Stimulated activated naive B cell treated with anti-CD40 and anti-IgM and Interleukin-4, amounts not matched to agents 10 μg/mL and 1 μg/mL and 100 μg/mL, for 72 hours (primary cell): Measurements from ENCODE around the gene CALHM4.
"Not testable (repeated sequence)": the region's sequence is repeated elsewhere in the genome, so short reads cannot be mapped to it uniquely, and the experiment has no call there.

Experiments
- ATAC-seq, 2 donors: fragments of 150-1000 bp; cut with Tn5 transposase; replicated peaks; 2 replicates each; pipeline ENCODE4 v1.10.0; 2021; ENCODE audit warnings: moderate library complexity in 1 of 2
- DNase-seq: peaks from one replicate; pipeline ENCODE4 v3.0.0; 2021
- H3K27ac Mint-ChIP-seq: one replicate; pipeline ENCODE4 v1.8.0; 2022; ENCODE audit warnings: mild to moderate bottlenecking, mixed read lengths
- H3K27me3 Mint-ChIP-seq, 2 donors: one replicate each; pipeline ENCODE4 v1.8.0; 2022; ENCODE audit warnings: mixed read lengths in 2 of 2
- H3K36me3 Mint-ChIP-seq, 2 donors: one replicate each; pipeline ENCODE4 v1.8.0; 2022; ENCODE audit warnings: mixed read lengths in 2 of 2, mild to moderate bottlenecking in 1 of 2
- H3K4me1 Mint-ChIP-seq, 2 donors: one replicate each; pipeline ENCODE4 v1.8.0; 2022; ENCODE audit warnings: mixed read lengths in 2 of 2, mild to moderate bottlenecking in 1 of 2
- H3K4me3 Mint-ChIP-seq, 2 donors: one replicate each; pipeline ENCODE4 v1.8.0; 2022; ENCODE audit warnings: mild to moderate bottlenecking in 2 of 2, mixed read lengths in 2 of 2, moderate library complexity in 1 of 2
- H3K9me3 Mint-ChIP-seq, 2 donors: one replicate each; pipeline ENCODE4 v1.8.0; 2022; ENCODE audit warnings: mixed read lengths in 2 of 2, mild to moderate bottlenecking in 1 of 2

Gene CALHM4

GRCh38 chr6:116577486-116577885 lies 23.9 kb downstream of the CALHM4 start:
- ATAC-seq, result no peak
- no peaks in the 10 kb centered on the region for H3K9me3 Mint-ChIP-seq
- no peak for DNase-seq
- H3K4me1 Mint-ChIP-seq, result peaks cover 19 to 26% of the 10 kb centered on the region in 2 donors
- H3K4me3 Mint-ChIP-seq, result no peak overlapping the region
- peaks cover 28 to 48% of the 10 kb centered on the region in 2 donors for H3K36me3 Mint-ChIP-seq
- no peaks in the 10 kb centered on the region for H3K27me3 Mint-ChIP-seq
- H3K27ac Mint-ChIP-seq, result no peak overlapping the region

DNA sequence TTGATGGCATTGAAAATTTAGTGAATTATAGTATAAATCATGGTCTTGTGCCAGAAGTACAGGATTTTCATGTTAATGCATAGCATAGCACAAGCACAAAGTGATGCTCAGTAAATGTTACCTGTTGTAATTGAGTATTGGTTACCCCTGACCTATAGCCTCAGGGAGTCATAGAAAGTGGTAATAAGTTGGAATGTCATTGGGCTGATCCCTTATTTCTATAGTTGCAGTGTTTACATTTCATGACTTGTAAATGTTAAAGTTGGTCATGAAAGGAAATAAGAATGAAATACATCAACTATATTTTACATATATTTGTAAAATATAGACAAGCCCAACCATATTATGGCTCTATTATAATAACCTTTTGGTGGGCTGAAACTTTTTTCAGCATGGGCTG lies 24.8 kb downstream of the CALHM4 start:
- no peak for ATAC-seq
- H3K9me3 Mint-ChIP-seq, result no peaks in the 10 kb centered on the region
- DNase-seq, result no peak
- peaks cover 30 to 51% of the 10 kb centered on the region in 2 donors for H3K36me3 Mint-ChIP-seq
- no peak overlapping the region for H3K27ac Mint-ChIP-seq
- H3K4me3 Mint-ChIP-seq, result no peak overlapping the region
- H3K27me3 Mint-ChIP-seq, result no peaks in the 10 kb centered on the region
- peaks cover 16 to 20% of the 10 kb centered on the region in 2 donors for H3K4me1 Mint-ChIP-seq

- peaks cover 13 to 17% of the 10 kb centered on the region in 2 donors for H3K4me1 Mint-ChIP-seq
- H3K4me3 Mint-ChIP-seq, result no peak overlapping the region
- ATAC-seq (no peak), DNase-seq (no peak)
- peaks cover 27 to 48% of the 10 kb centered on the region in 2 donors for H3K36me3 Mint-ChIP-seq
- no peaks in the 10 kb centered on the region for H3K9me3 Mint-ChIP-seq
- no peaks in the 10 kb centered on the region for H3K27me3 Mint-ChIP-seq
- H3K27ac Mint-ChIP-seq, result no peak overlapping the region
Observed at GRCh38 chr6:116579143-116579542, 25.6 kb downstream of the CALHM4 start.

DNA sequence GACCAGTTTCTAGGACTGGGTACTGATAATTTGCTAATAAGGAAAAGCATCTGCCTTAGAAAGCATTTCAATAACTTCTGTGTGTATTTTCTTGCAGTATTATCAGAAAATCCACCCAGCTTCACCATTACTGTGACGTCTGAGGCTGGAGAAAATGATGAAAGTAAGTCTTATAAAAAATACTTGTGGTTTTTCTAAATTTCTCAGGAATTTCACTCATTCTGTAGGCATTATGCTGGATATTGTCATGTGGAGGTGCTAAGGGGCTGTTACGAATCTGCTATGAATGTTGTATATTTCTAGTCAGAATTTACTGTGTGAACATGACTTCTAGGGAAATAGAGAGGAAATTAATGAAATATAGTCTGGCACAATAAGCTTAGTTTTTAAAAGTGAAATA lies 26.6 kb downstream of the CALHM4 start:
- H3K27me3 Mint-ChIP-seq, result no peaks in the 10 kb centered on the region
- DNase-seq (no peak), ATAC-seq (no peak)
- peaks cover 22 to 47% of the 10 kb centered on the region in 2 donors for H3K36me3 Mint-ChIP-seq
- H3K4me3 Mint-ChIP-seq, result no peak overlapping the region
- H3K9me3 Mint-ChIP-seq, result no peaks in the 10 kb centered on the region
- H3K4me1 Mint-ChIP-seq, result peaks cover 10 to 14% of the 10 kb centered on the region in 2 donors
- H3K27ac Mint-ChIP-seq, result no peak overlapping the region

DNA sequence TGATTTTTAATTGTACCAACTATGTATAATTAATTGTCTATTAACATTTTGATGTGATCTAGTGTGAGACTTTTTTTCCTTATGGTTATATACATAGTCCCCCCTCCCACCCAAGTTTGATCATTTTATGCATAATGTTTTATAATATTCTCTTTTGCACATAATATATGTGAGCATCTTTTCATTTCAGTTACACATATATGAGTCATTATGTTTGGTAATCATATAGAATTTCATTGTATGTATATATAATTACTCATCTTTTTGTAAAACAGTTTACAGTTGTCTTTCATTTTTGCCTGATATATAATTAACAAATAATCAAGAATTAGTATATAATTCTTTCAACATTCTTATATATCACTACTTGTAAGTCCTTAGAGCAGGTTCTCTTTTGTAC lies 32.7 kb downstream of the CALHM4 start:
- no peaks in the 10 kb centered on the region for H3K27me3 Mint-ChIP-seq
- DNase-seq (no peak), ATAC-seq (no peak)
- H3K4me1 Mint-ChIP-seq, result no peaks in the 10 kb centered on the region
- peaks cover 21 to 49% of the 10 kb centered on the region in 2 donors for H3K36me3 Mint-ChIP-seq
- H3K4me3 Mint-ChIP-seq, result no peak overlapping the region
- H3K27ac Mint-ChIP-seq, result no peak overlapping the region
- H3K9me3 Mint-ChIP-seq, result no peaks in the 10 kb centered on the region

DNA sequence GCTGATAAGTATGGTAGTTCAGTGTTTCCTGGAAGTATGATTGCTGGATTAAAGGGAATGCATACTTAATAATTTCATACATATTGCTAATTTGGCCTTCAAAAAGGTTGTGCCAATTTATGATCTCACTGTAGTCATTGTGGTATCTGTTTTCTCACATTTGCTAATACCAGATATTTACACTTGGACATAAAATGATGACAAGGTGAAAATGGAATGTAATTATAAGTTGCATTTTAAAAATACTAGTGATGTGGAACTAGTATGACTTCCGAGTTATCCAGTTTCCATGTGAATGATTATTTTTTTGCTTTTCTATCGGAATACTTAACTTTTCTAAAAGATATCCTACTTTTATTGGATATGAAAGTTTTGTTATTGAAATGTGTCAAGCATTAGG lies 33.2 kb downstream of the CALHM4 start:
- H3K36me3 Mint-ChIP-seq, result peaks cover 19 to 49% of the 10 kb centered on the region in 2 donors
- no peak overlapping the region for H3K4me3 Mint-ChIP-seq

DNA sequence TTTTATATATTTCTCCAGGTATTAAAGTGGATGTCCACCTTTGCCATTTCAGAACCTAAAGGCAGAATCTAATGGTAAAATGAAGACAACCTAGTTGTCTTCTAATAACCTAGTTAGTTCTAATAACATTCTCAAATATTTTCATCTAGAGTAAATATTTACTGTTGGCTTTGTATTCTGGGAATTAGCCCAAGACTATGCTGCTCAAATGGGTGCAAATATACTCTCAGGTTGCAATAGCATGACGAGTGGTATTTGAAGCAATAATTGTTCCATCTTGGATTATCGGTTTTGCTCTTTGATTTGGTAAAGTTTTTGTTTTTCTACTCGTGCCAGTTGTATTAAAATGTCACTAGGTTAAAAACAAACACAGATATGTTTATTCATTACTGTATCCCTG lies 41.7 kb downstream of the CALHM4 start:
- H3K4me1 Mint-ChIP-seq, result no peaks in the 10 kb centered on the region
- H3K27ac Mint-ChIP-seq, result no peak overlapping the region
- H3K4me3 Mint-ChIP-seq, result no peak overlapping the region

More for the DNA sequence above, 33.2 kb downstream of the CALHM4 start:
- no peaks in the 10 kb centered on the region for H3K27me3 Mint-ChIP-seq
- no peaks in the 10 kb centered on the region for H3K9me3 Mint-ChIP-seq
- ATAC-seq, result no peak
- DNase-seq, result no peak
- H3K27ac Mint-ChIP-seq, result no peak overlapping the region
- no peaks in the 10 kb centered on the region for H3K4me1 Mint-ChIP-seq

GRCh38 chr6:116596815-116597214 lies 43.3 kb downstream of the CALHM4 start:
- Mint-ChIP-seq H3K4me1 (no peaks in the 10 kb centered on the region), H3K27me3 (no peaks in the 10 kb centered on the region), H3K36me3 (peaks cover 33 to 63% of the 10 kb centered on the region in 2 donors), H3K4me3 (no peak overlapping the region), H3K27ac (no peak overlapping the region), H3K9me3 (no peaks in the 10 kb centered on the region)
- ATAC-seq (no peak), DNase-seq (no peak)

More for the DNA sequence above, 41.7 kb downstream of the CALHM4 start:
- no peak for DNase-seq
- Mint-ChIP-seq H3K27me3 (no peaks in the 10 kb centered on the region), H3K9me3 (no peaks in the 10 kb centered on the region), H3K36me3 (peaks cover 29 to 57% of the 10 kb centered on the region in 2 donors)
- ATAC-seq, result no peak

- not testable (repeated sequence) for DNase-seq, H3K4me1 Mint-ChIP-seq, H3K27me3 Mint-ChIP-seq, H3K27ac Mint-ChIP-seq, ATAC-seq, H3K4me3 Mint-ChIP-seq
- Mint-ChIP-seq H3K9me3 (peaks cover 10 to 13% of the 10 kb centered on the region in 2 donors), H3K36me3 (peaks cover 25 to 48% of the 10 kb centered on the region in 2 donors)
Observed at GRCh38 chr6:116603916-116604315, 50.4 kb downstream of the CALHM4 start.

DNA sequence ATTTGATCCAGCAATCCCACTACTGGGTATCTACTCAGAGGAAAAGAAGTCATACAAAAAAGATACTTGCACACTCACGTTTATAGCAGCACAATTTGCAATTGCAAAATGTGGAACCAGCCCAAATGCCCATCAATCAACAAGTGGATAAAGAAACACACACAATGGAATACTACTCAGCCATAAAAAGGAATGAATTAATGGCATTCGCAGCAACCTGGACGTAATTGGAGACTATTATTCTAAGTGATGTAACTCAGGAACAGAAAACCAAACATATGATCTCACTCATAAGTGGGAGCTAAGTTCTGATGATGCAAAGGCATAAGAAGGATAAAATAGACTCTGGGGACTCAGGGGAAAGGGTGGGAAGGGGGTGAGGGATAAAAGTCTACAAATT lies 51.3 kb downstream of the CALHM4 start:
- not testable (repeated sequence) for ATAC-seq

DNA sequence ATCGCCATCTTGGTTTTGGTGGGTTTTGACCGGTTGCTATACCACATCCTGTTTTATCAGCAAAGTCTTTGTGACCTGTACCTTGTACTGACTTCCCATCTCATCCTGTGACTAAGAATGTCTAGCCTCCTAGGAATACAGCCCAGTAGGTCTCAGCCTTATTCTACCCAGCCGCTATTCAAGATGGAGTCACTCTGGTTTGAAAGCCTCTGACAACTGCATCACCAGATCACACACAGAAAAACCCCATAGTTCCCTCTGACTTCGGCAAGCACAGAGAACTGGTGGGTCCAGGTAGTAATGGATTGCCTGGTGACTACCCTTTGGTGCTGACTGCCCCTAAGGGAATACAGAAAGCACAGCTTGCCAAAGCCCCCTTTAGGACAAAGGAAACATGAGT lies 52.4 kb downstream of the CALHM4 start:
- H3K9me3 Mint-ChIP-seq, result peaks cover 10 to 13% of the 10 kb centered on the region in 2 donors
- ATAC-seq, result no peak
- DNase-seq, result no peak
- no peaks in the 10 kb centered on the region for H3K4me1 Mint-ChIP-seq
- H3K27ac Mint-ChIP-seq, result no peak overlapping the region
- H3K27me3 Mint-ChIP-seq, result peaks cover 0 to under 1% of the 10 kb centered on the region in 2 donors
- no peak overlapping the region for H3K4me3 Mint-ChIP-seq
- peaks cover 23 to 36% of the 10 kb centered on the region in 2 donors for H3K36me3 Mint-ChIP-seq

More for the DNA sequence above, 51.3 kb downstream of the CALHM4 start:
- H3K27ac Mint-ChIP-seq, H3K4me3 Mint-ChIP-seq, H3K27me3 Mint-ChIP-seq, H3K4me1 Mint-ChIP-seq, DNase-seq: not testable (repeated sequence)
- peaks cover 10 to 13% of the 10 kb centered on the region in 2 donors for H3K9me3 Mint-ChIP-seq
- H3K36me3 Mint-ChIP-seq, result peaks cover 23 to 41% of the 10 kb centered on the region in 2 donors
